ENCODE measurements around the gene PODNL1.

DNA sequence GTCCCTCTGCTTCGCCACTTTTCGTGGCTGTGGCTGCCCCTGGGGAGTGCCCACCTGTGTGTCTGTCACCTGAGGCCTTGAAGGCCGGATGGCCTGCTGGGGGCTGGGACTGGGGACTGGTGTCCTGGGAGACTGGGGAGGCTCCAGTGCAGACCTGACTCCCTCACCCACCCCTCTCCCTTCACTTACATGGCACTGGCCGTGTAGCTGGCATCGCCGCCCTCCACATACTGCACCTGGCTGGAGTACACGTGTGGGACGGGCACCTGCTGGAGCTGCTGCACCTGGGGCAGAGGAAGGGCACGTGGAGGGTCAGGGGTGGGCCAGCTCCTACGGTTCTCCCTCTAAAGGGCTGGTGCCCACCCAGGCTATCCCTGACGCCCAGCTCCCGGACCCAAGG, 39.6 kb upstream of the PODNL1 start:
- TF ChIP-seq POLR2A (IDR thresholded peaks at IDR 0.05; ENCODE audit: low read depth, low read length), result no peak
- TF ChIP-seq TAF1 (IDR thresholded peaks at IDR 0.05; ENCODE audit: borderline replicate concordance, low read depth, low read length), result no peak
